Mesendoderm (in vitro differentiated cells): Measurements from ENCODE around the gene PARD3.

Experiments
- DNase-seq: peaks from one replicate; pipeline ENCODE4 v3.0.0; 2013
- H2AK5ac ChIP-seq: 2 replicates; pipeline ENCODE4 v1.6.1; 2013; ENCODE audit warnings: low read length, inconsistent platforms
- H2BK120ac ChIP-seq: 2 replicates; pipeline ENCODE4 v1.6.1; 2013; ENCODE audit warnings: low read depth, mild to moderate bottlenecking, low read length, moderate library complexity, mixed read lengths
- H2BK15ac ChIP-seq: replicated peaks from 2 replicates; pipeline ENCODE4 v1.6.1; 2013; ENCODE audit warnings: low read depth, mild to moderate bottlenecking, moderate library complexity
- H2BK5ac ChIP-seq: 2 replicates; pipeline ENCODE4 v1.6.1; 2013; ENCODE audit warnings: low read length, inconsistent platforms
- H3K18ac ChIP-seq: 2 replicates; pipeline ENCODE4 v1.6.1; 2013; ENCODE audit warnings: mild to moderate bottlenecking, low read length, mixed read lengths
- H3K23ac ChIP-seq: one replicate; pipeline ENCODE4 v1.6.1; 2013; ENCODE audit warnings: low read length
- H3K27ac ChIP-seq: 2 replicates; pipeline ENCODE4 v1.5.1; 2013; ENCODE audit warnings: low read depth, mild to moderate bottlenecking, inconsistent platforms, low read length, moderate library complexity
- H3K27me3 ChIP-seq: 2 replicates; pipeline ENCODE4 v1.6.1; 2013; ENCODE audit warnings: low read length, control low read depth, mild to moderate bottlenecking, inconsistent platforms; ENCODE audit not compliant: insufficient read depth, poor library complexity
- H3K36me3 ChIP-seq: 2 replicates; pipeline ENCODE4 v1.6.1; 2013; ENCODE audit warnings: low read length, inconsistent platforms; ENCODE audit not compliant: control insufficient read depth, insufficient read depth
- H3K4ac ChIP-seq: one replicate; pipeline ENCODE4 v1.6.1; 2013; ENCODE audit warnings: low read depth, mild to moderate bottlenecking, low read length, moderate library complexity
- H3K4me1 ChIP-seq: 2 replicates; pipeline ENCODE4 v1.6.1; 2013; ENCODE audit warnings: low read depth, low read length, inconsistent platforms; ENCODE audit not compliant: control insufficient read depth
- H3K4me2 ChIP-seq: 2 replicates; pipeline ENCODE4 v1.6.1; 2013; ENCODE audit warnings: low read length
- H3K4me3 ChIP-seq: 2 replicates; pipeline ENCODE4 v1.5.1; 2013; ENCODE audit warnings: mild to moderate bottlenecking, low read length
- H3K56ac ChIP-seq: one replicate; pipeline ENCODE4 v1.6.1; 2013; ENCODE audit warnings: low read length
- H3K79me1 ChIP-seq: 2 replicates; pipeline ENCODE4 v1.6.1; 2013; ENCODE audit warnings: low read length, inconsistent platforms
- H3K79me2 ChIP-seq: 2 replicates; pipeline ENCODE4 v1.6.1; 2013; ENCODE audit warnings: mild to moderate bottlenecking, low read length; ENCODE audit not compliant: control insufficient read depth, insufficient read depth
- H3K9ac ChIP-seq: 2 replicates; pipeline ENCODE4 v1.6.1; 2013; ENCODE audit warnings: low read length, inconsistent platforms
- H4K5ac ChIP-seq: one replicate; pipeline ENCODE4 v1.6.1; 2013; ENCODE audit warnings: low read length
- H4K8ac ChIP-seq: one replicate; pipeline ENCODE4 v1.6.1; 2013; ENCODE audit warnings: low read depth, mild to moderate bottlenecking, control low read depth, low read length, moderate library complexity
- WGBS: extraction: QIAGEN DNeasy Blood & Tissue Kit; methylation state at CpG from one replicate; pipeline ENCODE4 v1.1.7; 2013; ENCODE audit warnings: low lambda C conversion rate, missing lambda C conversion rate; ENCODE audit not compliant: insufficient coverage; ENCODE audit errors: extremely low coverage; 5-methylcytosine and 5-hydroxymethylcytosine counted together

The PARD3 gene

DNA sequence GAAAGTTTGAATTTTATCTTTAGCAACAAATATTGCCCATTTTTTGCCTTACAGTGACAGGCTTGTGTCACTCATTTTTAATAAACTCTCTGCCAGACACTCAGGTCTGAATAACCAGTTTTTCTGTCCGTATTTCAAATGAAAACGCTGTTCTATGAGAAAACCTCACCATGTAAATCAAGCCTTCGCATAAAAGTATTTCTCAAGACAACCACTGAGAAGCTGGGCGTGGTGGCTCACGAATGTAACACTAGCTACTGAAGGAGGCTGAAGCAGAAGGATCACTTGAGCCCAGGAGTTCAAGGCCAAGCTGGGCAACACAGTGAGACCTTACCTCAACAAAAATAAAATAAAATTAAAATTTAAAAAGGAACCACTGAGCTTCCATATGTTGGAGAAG, 339.3 kb downstream of the PARD3 start:
- Histone ChIP-seq H3K18ac (no peak overlapping the region), H3K79me1 (no peaks in the 10 kb centered on the region), H2BK5ac (no peak overlapping the region), H3K23ac (no peak overlapping the region), H3K4me3 (no peak overlapping the region), H4K5ac (no peak overlapping the region), H3K4ac (no peak overlapping the region), H3K4me1 (no peaks in the 10 kb centered on the region), H3K9ac (no peak overlapping the region), H3K27ac (no peak overlapping the region), H3K79me2 (no peaks in the 10 kb centered on the region), H4K8ac (no peak overlapping the region), H3K27me3 (no peaks in the 10 kb centered on the region), H2BK15ac (no peak overlapping the region), H2BK120ac (no peak overlapping the region), H3K36me3 (no peaks in the 10 kb centered on the region), H3K56ac (no peak overlapping the region), H2AK5ac (no peak overlapping the region), H3K4me2 (no peak overlapping the region)
- no CpG with 5 or more reads among the region's 5 CpGs for WGBS
- no peak for DNase-seq

DNA sequence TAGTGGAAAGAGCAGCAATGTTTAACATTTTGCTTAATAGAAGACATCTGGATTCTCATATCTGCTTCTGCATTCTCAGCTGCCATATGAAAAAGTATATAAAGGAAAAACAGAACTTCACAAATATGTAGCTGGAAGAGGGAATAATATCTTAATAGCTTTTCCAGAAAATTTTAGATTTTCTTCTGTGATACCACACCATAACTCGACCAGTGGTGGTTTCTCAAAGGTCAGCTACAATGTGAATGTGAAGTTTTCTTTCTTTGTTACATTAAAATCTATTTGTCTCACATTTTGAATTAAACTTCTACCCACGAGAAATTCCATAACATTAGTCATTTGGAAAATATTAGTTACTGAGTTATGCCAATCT, 339.8 kb downstream of the PARD3 start:
- Histone ChIP-seq H3K4ac (no peak overlapping the region), H3K27ac (no peak overlapping the region), H3K36me3 (no peaks in the 10 kb centered on the region), H3K18ac (no peak overlapping the region), H3K56ac (no peak overlapping the region), H3K23ac (no peak overlapping the region), H3K4me1 (no peaks in the 10 kb centered on the region), H3K79me2 (no peaks in the 10 kb centered on the region), H3K4me2 (no peak overlapping the region), H3K79me1 (no peaks in the 10 kb centered on the region), H3K4me3 (no peak overlapping the region), H2AK5ac (no peak overlapping the region), H4K8ac (no peak overlapping the region), H2BK120ac (no peak overlapping the region), H2BK15ac (no peak overlapping the region), H4K5ac (no peak overlapping the region), H3K9ac (no peak overlapping the region), H2BK5ac (no peak overlapping the region), H3K27me3 (no peaks in the 10 kb centered on the region)
- DNase-seq, result no peak
- no CpG with 5 or more reads among the region's 2 CpGs for WGBS

DNA sequence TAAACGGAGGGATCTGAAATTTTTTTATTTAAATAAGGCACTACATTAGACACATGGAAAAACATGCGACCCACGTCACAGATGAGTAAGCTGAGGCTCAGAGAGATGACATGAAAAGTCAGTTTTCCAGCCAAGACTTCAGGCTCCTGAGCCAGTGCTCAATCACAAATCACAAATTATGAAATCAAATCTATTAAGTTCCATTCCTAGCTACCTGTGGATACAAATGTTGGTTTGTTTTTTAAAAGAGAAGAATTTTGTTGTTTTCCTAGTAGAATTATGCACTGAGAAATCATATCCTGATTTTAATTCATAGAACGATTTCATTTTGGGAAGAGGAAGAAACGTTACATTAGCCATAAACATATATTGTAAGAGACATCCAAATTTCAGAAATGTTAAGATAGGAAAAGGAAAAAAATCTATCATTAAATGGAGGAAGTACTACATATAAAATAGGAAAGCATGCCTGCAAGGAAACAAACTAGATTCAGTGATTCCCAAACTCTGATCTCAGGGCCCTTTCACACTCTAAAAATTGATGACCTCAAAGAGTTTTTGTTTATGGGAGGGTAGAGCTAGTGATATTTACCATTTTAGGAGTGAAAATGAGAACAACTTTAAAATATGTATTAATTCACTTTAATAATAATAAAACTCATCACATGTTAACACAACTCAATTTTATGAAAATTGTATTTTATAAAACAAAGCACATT, 340.4 kb downstream of the PARD3 start:
- Histone ChIP-seq H3K36me3 (no peaks in the 10 kb centered on the region), H3K4ac (no peak overlapping the region)

DNA sequence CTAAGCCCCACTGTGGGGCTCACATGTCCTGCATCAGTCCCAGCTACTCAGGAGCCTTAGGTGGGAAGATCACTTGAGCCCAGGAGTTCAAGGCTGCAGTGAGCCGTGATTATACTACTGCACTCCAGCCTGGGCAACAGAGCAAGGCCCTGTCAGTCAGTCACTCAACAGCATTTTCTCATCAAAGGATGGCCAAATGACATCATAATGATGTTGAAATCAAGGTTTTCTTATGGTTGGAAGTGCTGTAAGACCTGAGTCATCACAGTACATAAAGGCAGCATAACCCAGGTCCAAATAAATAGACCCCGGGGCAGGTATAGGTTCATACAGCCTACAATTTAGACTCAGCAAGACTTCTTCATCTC, 341.1 kb downstream of the PARD3 start:
- no peak overlapping the region for H3K4me3 ChIP-seq
- no peaks in the 10 kb centered on the region for H3K36me3 ChIP-seq
- WGBS, result no CpG with 5 or more reads among the region's 2 CpGs
- H2BK15ac ChIP-seq, result no peak overlapping the region
- H3K79me1 ChIP-seq, result no peaks in the 10 kb centered on the region
- H3K18ac ChIP-seq, result no peak overlapping the region
- no peak overlapping the region for H3K23ac ChIP-seq
- H3K79me2 ChIP-seq, result no peaks in the 10 kb centered on the region
- H4K8ac ChIP-seq, result no peak overlapping the region
- no peak overlapping the region for H3K27ac ChIP-seq
- no peak overlapping the region for H4K5ac ChIP-seq
- no peak overlapping the region for H2AK5ac ChIP-seq
- H2BK5ac ChIP-seq, result no peak overlapping the region
- H3K4me1 ChIP-seq, result no peaks in the 10 kb centered on the region
- no peak for DNase-seq
- no peaks in the 10 kb centered on the region for H3K27me3 ChIP-seq
- no peak overlapping the region for H3K9ac ChIP-seq
- H3K4ac ChIP-seq, result no peak overlapping the region
- H2BK120ac ChIP-seq, result no peak overlapping the region
- H3K4me2 ChIP-seq, result no peak overlapping the region
- H3K56ac ChIP-seq, result no peak overlapping the region

More for the DNA sequence above, 340.4 kb downstream of the PARD3 start:
- no peak overlapping the region for H2AK5ac ChIP-seq
- H3K4me2 ChIP-seq, result no peak overlapping the region
- H3K79me2 ChIP-seq, result no peaks in the 10 kb centered on the region
- H3K27ac ChIP-seq, result no peak overlapping the region
- H3K23ac ChIP-seq, result no peak overlapping the region
- no peak overlapping the region for H4K5ac ChIP-seq
- WGBS, result 100% methylated on average over 1 of the region's 5 CpGs
- no peak overlapping the region for H3K4me3 ChIP-seq
- H3K79me1 ChIP-seq, result no peaks in the 10 kb centered on the region
- no peak for DNase-seq
- no peak overlapping the region for H2BK15ac ChIP-seq
- H4K8ac ChIP-seq, result no peak overlapping the region
- no peak overlapping the region for H3K18ac ChIP-seq
- H3K27me3 ChIP-seq, result no peaks in the 10 kb centered on the region
- H3K4me1 ChIP-seq, result no peaks in the 10 kb centered on the region
- H2BK120ac ChIP-seq, result no peak overlapping the region
- no peak overlapping the region for H2BK5ac ChIP-seq
- no peak overlapping the region for H3K9ac ChIP-seq
- H3K56ac ChIP-seq, result no peak overlapping the region

DNA sequence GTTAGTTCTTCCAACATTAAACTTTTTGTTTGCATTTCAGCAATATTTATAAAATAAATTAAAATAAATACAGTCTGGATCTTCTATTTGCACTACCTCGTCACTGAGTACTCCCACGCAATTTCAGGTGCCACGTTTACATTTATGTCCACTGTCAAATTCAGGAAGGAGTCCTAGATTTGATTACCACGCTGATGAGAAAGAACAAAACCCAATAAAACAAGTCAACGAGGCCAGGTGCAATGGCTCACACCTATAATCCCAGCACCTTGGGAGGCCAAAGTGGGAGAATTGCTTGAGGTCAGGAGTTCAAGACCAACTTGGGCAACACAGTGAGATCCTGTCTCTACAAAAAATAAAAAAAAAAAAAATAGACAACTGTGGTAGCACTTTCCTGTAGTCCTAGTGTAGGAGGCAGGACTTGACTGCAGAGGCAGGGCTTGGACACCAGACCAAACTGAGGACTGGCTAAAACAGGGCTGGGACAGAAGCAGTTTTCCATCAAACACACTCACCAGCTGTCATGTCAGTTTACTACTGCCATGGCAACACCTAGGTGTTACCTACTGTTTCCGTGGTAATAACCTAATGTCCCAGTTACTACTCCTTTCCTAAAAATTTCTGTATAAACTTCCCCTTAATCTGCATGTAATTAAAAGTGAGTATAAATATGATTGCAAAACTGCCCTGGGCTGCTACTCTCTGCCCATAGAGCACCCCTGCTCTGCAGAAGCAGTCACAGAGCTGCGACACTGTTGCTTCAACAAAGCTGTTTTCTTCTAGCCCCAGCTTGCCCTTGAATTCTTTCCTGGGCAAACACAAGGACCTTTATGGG, 341.7 kb downstream of the PARD3 start:
- WGBS, result no CpG with 5 or more reads among the region's 7 CpGs
- no peak overlapping the region for H3K18ac ChIP-seq
- H2BK120ac ChIP-seq, result no peak overlapping the region
- H3K27me3 ChIP-seq, result no peaks in the 10 kb centered on the region
- H2AK5ac ChIP-seq, result no peak overlapping the region
- no peak overlapping the region for H3K9ac ChIP-seq
- no peak overlapping the region for H3K4me2 ChIP-seq
- H2BK15ac ChIP-seq, result no peak overlapping the region
- no peak overlapping the region for H3K4me3 ChIP-seq
- H4K5ac ChIP-seq, result no peak overlapping the region
- H3K4me1 ChIP-seq, result no peaks in the 10 kb centered on the region
- no peak overlapping the region for H2BK5ac ChIP-seq
- H3K23ac ChIP-seq, result no peak overlapping the region
- no peak overlapping the region for H4K8ac ChIP-seq
- no peaks in the 10 kb centered on the region for H3K79me2 ChIP-seq
- H3K36me3 ChIP-seq, result no peaks in the 10 kb centered on the region
- no peak for DNase-seq
- no peak overlapping the region for H3K27ac ChIP-seq
- no peak overlapping the region for H3K4ac ChIP-seq
- no peaks in the 10 kb centered on the region for H3K79me1 ChIP-seq
- H3K56ac ChIP-seq, result no peak overlapping the region
